Measurements from ENCODE around the gene TAF4.

TAF4 gene

GRCh38 chr20:61937963-61938838 is 127.5 kb downstream of the TAF4 start:
- Histone ChIP-seq H3K4me3 (ENCODE audit: low read length) (no peak overlapping the region), H3K27ac (ENCODE audit: low read length) (no peak overlapping the region), H3K4me1 (ENCODE audit: insufficient read depth, low read length) (peaks cover 2% of the 10 kb centered on the region; the same call in 1 of the 2 replicates), H3K36me3 (ENCODE audit: insufficient read depth, low read depth, low read length) (no peaks in the 10 kb centered on the region), H3K9ac (ENCODE audit: low read depth, low read length) (no peak overlapping the region), H3K9me3 (ENCODE audit: insufficient read depth, low read depth, low read length) (no peaks in the 10 kb centered on the region), H3K27me3 (ENCODE audit: insufficient read depth, low read length) (no peaks in the 10 kb centered on the region)

GRCh38 chr20:61937146-61937962 is 128.3 kb downstream of the TAF4 start:
- H3K4me1 ChIP-seq (ENCODE audit: insufficient read depth, low read length), result peaks cover 2% of the 10 kb centered on the region; the same call in 1 of the 2 replicates
- no peaks in the 10 kb centered on the region for H3K9me3 ChIP-seq (ENCODE audit: insufficient read depth, low read depth, low read length)
- H3K36me3 ChIP-seq (ENCODE audit: insufficient read depth, low read depth, low read length), result no peaks in the 10 kb centered on the region
- no peak overlapping the region for H3K4me3 ChIP-seq (ENCODE audit: low read length)
- H3K27me3 ChIP-seq (ENCODE audit: insufficient read depth, low read length), result no peaks in the 10 kb centered on the region
- H3K9ac ChIP-seq (ENCODE audit: low read depth, low read length), result no peak overlapping the region
- no peak overlapping the region for H3K27ac ChIP-seq (ENCODE audit: low read length)

DNA sequence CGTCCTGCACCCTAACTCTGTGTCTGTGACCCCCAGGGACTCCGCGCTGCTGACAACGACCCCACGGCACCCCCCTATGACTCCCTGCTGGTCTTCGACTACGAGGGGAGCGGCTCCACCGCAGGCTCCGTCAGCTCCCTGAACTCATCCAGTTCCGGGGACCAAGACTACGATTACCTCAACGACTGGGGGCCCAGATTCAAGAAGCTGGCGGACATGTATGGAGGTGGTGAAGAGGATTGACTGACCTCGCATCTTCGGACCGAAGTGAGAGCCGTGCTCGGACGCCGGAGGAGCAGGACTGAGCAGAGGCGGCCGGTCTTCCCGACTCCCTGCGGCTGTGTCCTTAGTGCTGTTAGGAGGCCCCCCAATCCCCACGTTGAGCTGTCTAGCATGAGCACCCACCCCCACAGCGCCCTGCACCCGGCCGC is 129.0 kb downstream of the TAF4 start:
- no peaks in the 10 kb centered on the region for H3K27me3 ChIP-seq (ENCODE audit: insufficient read depth, low read length)
- no peaks in the 10 kb centered on the region for H3K36me3 ChIP-seq (ENCODE audit: insufficient read depth, low read depth, low read length)
- H3K4me3 ChIP-seq (ENCODE audit: low read length), result no peak overlapping the region
- peaks cover 2% of the 10 kb centered on the region; the same call in 1 of the 2 replicates for H3K4me1 ChIP-seq (ENCODE audit: insufficient read depth, low read length)
- no peak overlapping the region for H3K9ac ChIP-seq (ENCODE audit: low read depth, low read length)
- no peaks in the 10 kb centered on the region for H3K9me3 ChIP-seq (ENCODE audit: insufficient read depth, low read depth, low read length)
- H3K27ac ChIP-seq (ENCODE audit: low read length), result no peak overlapping the region

DNA sequence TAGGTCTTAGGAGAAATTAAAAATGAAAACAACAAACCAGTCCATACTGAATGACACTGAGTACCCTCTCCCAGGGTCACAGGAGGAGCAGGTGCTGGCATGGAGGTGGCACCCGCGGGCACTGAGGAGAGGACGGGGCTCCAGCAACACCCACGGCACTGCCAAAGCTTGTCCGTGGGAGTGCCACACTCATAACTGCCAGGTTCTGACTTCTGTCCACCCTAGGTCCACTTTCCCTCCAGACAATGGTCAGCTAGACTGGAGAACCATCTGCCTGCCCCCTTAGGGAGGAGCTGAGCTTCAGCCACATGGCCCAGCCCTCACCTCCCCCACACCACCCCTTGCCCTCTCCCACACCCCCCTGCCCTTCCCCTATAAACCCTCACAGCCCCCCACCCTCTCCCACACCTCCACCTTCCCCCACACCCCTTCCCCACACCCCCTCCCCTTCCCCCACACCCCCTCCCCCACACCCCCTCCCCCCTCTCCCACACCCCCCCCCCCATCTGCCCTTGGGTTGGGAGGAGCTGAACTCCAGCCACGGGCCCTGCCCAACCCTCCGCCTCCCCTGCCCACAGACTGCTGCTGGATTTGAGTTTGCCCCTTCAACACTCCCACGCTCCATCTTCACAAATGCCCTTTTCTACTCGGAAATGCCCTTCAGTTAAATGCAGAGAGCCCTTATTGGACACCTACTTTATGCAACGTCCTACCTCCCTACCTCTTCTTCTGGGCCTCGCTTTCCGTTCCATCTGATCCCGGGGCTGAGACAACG is 129.6 kb downstream of the TAF4 start:
- H3K27ac ChIP-seq (ENCODE audit: low read length), result no peak overlapping the region
- peaks cover 2% of the 10 kb centered on the region; the same call in 1 of the 2 replicates for H3K4me1 ChIP-seq (ENCODE audit: insufficient read depth, low read length)
- no peaks in the 10 kb centered on the region for H3K27me3 ChIP-seq (ENCODE audit: insufficient read depth, low read length)
- H3K36me3 ChIP-seq (ENCODE audit: insufficient read depth, low read depth, low read length), result no peaks in the 10 kb centered on the region
- no peak overlapping the region for H3K9ac ChIP-seq (ENCODE audit: low read depth, low read length)
- H3K9me3 ChIP-seq (ENCODE audit: insufficient read depth, low read depth, low read length), result no peaks in the 10 kb centered on the region
- no peak overlapping the region for H3K4me3 ChIP-seq (ENCODE audit: low read length)

- Histone ChIP-seq H3K9me3 (ENCODE audit: insufficient read depth, low read depth, low read length) (no peaks in the 10 kb centered on the region), H3K27me3 (ENCODE audit: insufficient read depth, low read length) (no peaks in the 10 kb centered on the region), H3K36me3 (ENCODE audit: insufficient read depth, low read depth, low read length) (no peaks in the 10 kb centered on the region), H3K4me1 (ENCODE audit: insufficient read depth, low read length) (peaks cover 2% of the 10 kb centered on the region; the same call in 1 of the 2 replicates), H3K9ac (ENCODE audit: low read depth, low read length) (no peak overlapping the region), H3K27ac (ENCODE audit: low read length) (no peak overlapping the region), H3K4me3 (ENCODE audit: low read length) (no peak overlapping the region)
Observed at GRCh38 chr20:61934716-61935530, 130.8 kb downstream of the TAF4 start.

GRCh38 chr20:61933951-61934715 is 131.5 kb downstream of the TAF4 start:
- H3K36me3 ChIP-seq (ENCODE audit: insufficient read depth, low read depth, low read length), result no peaks in the 10 kb centered on the region
- no peaks in the 10 kb centered on the region for H3K27me3 ChIP-seq (ENCODE audit: insufficient read depth, low read length)
- H3K9ac ChIP-seq (ENCODE audit: low read depth, low read length), result no peak overlapping the region
- no peak overlapping the region for H3K4me3 ChIP-seq (ENCODE audit: low read length)
- H3K9me3 ChIP-seq (ENCODE audit: insufficient read depth, low read depth, low read length), result no peaks in the 10 kb centered on the region
- peaks cover 2% of the 10 kb centered on the region; the same call in 1 of the 2 replicates for H3K4me1 ChIP-seq (ENCODE audit: insufficient read depth, low read length)
- H3K27ac ChIP-seq (ENCODE audit: low read length), result no peak overlapping the region

DNA sequence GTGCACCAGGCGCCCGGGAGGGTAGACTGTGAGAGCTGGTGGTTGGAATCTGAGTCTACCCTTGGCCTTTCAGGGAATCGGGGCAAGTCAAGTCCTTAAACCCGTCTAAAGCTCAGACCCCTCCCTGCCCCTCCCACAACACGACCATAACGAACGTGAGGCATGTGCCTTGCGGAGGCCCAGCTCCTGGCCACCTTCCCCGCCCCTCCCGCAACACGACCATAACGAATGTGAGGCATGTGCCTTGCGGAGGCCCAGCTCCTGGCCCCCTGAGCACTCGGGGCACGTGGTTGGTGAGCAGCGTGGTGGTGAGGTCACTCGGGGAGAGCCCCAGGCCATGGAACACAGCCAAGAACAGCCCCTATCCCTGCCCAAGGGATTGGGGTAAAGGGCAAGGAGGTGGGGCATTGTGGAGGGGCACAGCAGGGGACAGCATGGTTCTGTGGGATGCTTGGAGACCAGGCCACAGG is 132.2 kb downstream of the TAF4 start:
- no peak overlapping the region for H3K9ac ChIP-seq (ENCODE audit: low read depth, low read length)
- H3K27me3 ChIP-seq (ENCODE audit: insufficient read depth, low read length), result no peaks in the 10 kb centered on the region
- no peak overlapping the region for H3K4me3 ChIP-seq (ENCODE audit: low read length)
- H3K4me1 ChIP-seq (ENCODE audit: insufficient read depth, low read length), result peaks cover 2% of the 10 kb centered on the region; the same call in 1 of the 2 replicates
- no peaks in the 10 kb centered on the region for H3K9me3 ChIP-seq (ENCODE audit: insufficient read depth, low read depth, low read length)
- no peak overlapping the region for H3K27ac ChIP-seq (ENCODE audit: low read length)
- no peaks in the 10 kb centered on the region for H3K36me3 ChIP-seq (ENCODE audit: insufficient read depth, low read depth, low read length)

- Histone ChIP-seq H3K4me3 (ENCODE audit: low read length) (no peak overlapping the region), H3K27me3 (ENCODE audit: insufficient read depth, low read length) (no peaks in the 10 kb centered on the region), H3K4me1 (ENCODE audit: insufficient read depth, low read length) (peaks cover 2% of the 10 kb centered on the region; the same call in 1 of the 2 replicates), H3K27ac (ENCODE audit: low read length) (no peak overlapping the region), H3K9me3 (ENCODE audit: insufficient read depth, low read depth, low read length) (no peaks in the 10 kb centered on the region), H3K36me3 (ENCODE audit: insufficient read depth, low read depth, low read length) (no peaks in the 10 kb centered on the region), H3K9ac (ENCODE audit: low read depth, low read length) (no peak overlapping the region)
Observed at GRCh38 chr20:61932711-61933480, 132.8 kb downstream of the TAF4 start.

GRCh38 chr20:61932199-61932592 is 133.5 kb downstream of the TAF4 start:
- H3K27ac ChIP-seq (ENCODE audit: low read length), result no peak overlapping the region

More at GRCh38 chr20:61932199-61932592, 133.5 kb downstream of the TAF4 start:
- no peaks in the 10 kb centered on the region for H3K36me3 ChIP-seq (ENCODE audit: insufficient read depth, low read depth, low read length)
- no peaks in the 10 kb centered on the region for H3K27me3 ChIP-seq (ENCODE audit: insufficient read depth, low read length)
- H3K9me3 ChIP-seq (ENCODE audit: insufficient read depth, low read depth, low read length), result no peaks in the 10 kb centered on the region
- H3K4me1 ChIP-seq (ENCODE audit: insufficient read depth, low read length), result peaks cover 2% of the 10 kb centered on the region; the same call in 1 of the 2 replicates
- no peak overlapping the region for H3K9ac ChIP-seq (ENCODE audit: low read depth, low read length)
- no peak overlapping the region for H3K4me3 ChIP-seq (ENCODE audit: low read length)

All from iPS-20b (cell line).